Mesodermal cell (in vitro differentiated cells): ENCODE results near the gene NAA16.
A peak's percentile ranks its signal among the peaks of the same experiment; 100 is the strongest.

Source experiments
- H3K27ac ChIP-seq: 2 replicates; pipeline ENCODE4 v1.7.0; 2013; ENCODE audit warnings: mild to moderate bottlenecking, low read depth, low read length, moderate library complexity; ENCODE audit not compliant: severe bottlenecking
- H3K36me3 ChIP-seq: 2 replicates; pipeline ENCODE4 v1.7.1; 2013; ENCODE audit warnings: mild to moderate bottlenecking, low read length, moderate library complexity; ENCODE audit not compliant: control insufficient read depth, insufficient read depth
- H3K4me1 ChIP-seq: one replicate; pipeline ENCODE4 v1.7.1; 2013; ENCODE audit warnings: mild to moderate bottlenecking, low read length; ENCODE audit not compliant: insufficient read depth, control insufficient read depth, poor library complexity, severe bottlenecking
- H3K4me3 ChIP-seq: 2 replicates; pipeline ENCODE4 v1.7.0; 2013; ENCODE audit warnings: low read length, control low read depth, mild to moderate bottlenecking; ENCODE audit not compliant: insufficient read depth, poor library complexity, severe bottlenecking; ENCODE audit errors: extremely low read depth
- H3K9me3 ChIP-seq: 2 replicates; pipeline ENCODE4 v1.7.1; 2013; ENCODE audit warnings: mild to moderate bottlenecking, low read length, moderate library complexity; ENCODE audit not compliant: control insufficient read depth
- WGBS, 2 experiments: methylation state at CpG; one replicate each; pipeline ENCODE4 v1.1.5; 2013; ENCODE audit warnings: missing lambda C conversion rate in 2 of 2; ENCODE audit not compliant: insufficient coverage in 2 of 2; 5-methylcytosine and 5-hydroxymethylcytosine counted together

Gene NAA16

DNA sequence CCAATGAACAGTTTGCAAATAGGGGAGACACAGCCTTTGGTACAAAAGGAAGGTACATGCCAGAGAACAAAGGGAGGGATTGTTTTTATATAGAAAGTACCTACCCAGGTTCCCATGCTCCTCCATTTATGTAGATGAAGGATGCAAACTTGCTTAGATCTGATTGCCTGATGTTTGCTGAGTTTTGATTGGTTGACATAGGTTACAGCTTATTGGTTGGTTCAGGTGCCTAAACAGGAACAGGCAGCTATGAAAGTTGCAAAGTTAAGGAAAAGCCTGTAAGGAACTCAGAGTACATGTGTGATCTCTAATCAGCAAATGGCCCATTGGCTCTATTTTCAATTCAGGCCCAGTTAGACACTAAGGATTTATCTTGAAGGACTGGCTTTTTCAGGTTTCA lies 6.5 kb upstream of the NAA16 start:
- no peak overlapping the region for H3K4me3 ChIP-seq
- no peak overlapping the region for H3K27ac ChIP-seq
- H3K9me3 ChIP-seq: no peaks in the 10 kb centered on the region
- H3K36me3 ChIP-seq: no peaks in the 10 kb centered on the region
- H3K4me1 ChIP-seq: no peaks in the 10 kb centered on the region

DNA sequence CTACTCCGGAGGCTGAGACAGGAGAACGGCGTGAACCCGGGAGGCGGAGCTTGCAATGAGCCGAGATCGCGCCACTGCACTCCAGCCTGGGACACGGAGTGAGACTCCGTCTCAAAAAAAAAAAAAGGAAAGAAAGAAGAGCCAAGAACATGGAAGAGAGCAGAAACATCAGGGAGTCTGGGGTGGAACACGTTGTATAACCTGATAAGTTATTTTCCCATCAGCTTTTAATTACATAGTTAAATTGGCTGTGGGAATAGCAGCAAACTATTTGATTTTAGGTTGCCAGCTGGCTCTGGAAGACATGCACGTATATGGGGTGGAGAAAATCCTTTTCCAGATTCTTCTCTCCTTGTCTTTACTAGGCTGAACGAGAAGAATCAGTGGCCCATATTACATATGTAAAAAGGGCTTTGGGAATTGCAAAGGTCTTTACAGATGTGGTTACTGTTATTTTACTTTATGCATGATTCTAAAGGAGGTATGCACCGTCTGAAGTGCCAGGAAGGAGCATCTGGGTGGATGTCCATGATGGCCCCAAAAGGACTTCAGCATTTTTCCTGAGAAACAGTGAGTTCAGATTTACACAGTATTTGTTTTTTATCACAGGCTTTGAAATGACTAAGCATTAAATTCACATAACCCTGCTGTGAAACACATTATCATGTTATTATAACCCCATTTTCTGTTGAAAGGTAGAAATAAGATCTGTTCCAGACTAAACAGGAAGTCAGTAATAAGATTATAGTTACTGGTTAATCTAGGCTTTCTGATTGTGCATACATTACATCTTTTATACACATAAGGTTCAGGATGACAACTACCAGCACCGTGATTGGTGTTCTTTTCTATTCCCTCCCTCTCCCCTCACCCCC lies 4.6 kb upstream of the NAA16 start:
- Histone ChIP-seq H3K9me3 (no peaks in the 10 kb centered on the region), H3K4me1 (peaks cover 3% of the 10 kb centered on the region), H3K4me3 (no peak overlapping the region), H3K27ac (no peak overlapping the region), H3K36me3 (no peaks in the 10 kb centered on the region)
- WGBS, 2 experiments: 93 to 99% methylated on average over 11 to 12 of the region's 15 CpGs

DNA sequence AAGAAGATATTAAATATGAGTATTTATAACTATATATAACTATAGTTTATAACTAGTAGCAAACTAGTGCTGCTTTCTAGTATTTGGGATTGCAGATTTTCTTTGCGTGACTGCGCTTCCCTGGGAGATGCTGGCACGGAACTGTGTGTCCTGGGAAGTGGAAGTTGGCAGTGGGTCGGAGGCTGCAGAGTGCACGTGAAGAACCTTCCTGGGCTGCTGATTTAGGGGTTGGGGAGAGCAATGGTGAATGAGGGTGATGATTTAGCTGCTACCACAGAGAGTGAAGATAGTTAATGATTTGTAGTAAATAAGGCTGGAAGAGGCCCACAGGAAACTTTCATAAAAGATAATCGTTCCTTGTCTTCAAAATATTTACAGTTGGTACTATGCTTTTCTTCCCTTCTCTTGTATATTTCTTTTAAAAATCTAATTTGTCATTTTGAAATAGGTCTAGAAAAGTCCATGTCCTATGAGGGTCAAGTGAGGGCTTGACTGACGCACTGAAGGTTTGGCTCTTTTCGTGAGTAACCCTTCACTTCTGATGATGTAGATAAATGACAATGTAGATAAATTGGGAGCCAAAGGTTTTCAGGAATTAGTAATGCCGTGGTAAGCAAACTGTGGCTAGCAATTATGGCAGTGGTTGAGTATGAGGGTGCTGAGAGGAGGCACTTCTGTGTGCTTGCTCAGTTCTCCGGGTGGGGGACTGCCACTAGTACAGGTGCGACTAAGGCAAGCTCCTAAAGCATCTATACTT lies 3.0 kb upstream of the NAA16 start:
- Histone ChIP-seq H3K27ac (no peak overlapping the region), H3K36me3 (no peaks in the 10 kb centered on the region), H3K4me1 (peaks cover 3% of the 10 kb centered on the region), H3K4me3 (no peak overlapping the region), H3K9me3 (no peaks in the 10 kb centered on the region)
- 84 to 95% methylated on average over 9 to 10 of the region's 11 CpGs for WGBS, 2 experiments

DNA sequence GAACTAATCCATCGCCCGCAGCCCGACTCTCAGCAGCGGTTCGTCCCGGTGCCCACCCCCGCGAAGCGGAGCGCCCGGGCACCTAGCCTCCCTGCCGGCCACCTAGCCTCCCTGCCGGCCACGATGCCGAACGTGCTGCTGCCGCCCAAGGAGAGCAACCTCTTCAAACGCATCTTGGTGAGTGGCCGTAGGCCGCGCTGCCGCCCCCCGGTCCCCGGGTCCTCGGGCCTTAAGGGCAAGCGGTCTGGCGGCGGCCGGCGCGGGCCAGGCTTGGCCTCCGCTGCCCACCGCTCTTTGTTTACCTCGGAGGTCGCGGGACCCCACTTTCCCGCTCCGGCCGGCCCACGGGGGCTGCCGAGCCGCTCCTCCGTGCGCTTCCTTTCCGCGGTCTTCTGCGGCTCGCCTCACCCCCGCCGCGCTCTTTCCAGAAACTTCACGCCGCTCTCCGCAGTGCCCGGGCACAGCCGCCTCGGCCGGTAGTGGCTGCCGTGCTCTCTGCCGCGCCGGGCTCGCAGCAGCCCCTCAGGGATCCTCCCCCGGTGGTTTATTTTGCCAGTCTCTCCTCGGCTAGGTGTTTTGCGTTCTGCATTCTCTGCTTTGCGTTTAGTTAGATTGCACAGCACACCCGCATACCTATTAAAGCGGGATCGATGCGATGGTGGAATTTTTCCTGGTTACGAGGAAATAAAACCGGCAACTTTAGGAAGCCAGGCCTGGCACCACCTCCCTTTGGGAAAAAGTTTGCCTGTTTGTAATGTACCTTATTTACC lies 524 bp downstream of the NAA16 start:
- peaks cover 9% of the 10 kb centered on the region for H3K4me1 ChIP-seq
- H3K36me3 ChIP-seq: peaks cover under 1% of the 10 kb centered on the region
- no peaks in the 10 kb centered on the region for H3K9me3 ChIP-seq
- peak overlapping the region; percentile 86 for H3K27ac ChIP-seq
- WGBS, 2 experiments: 0 to 1% methylated on average over 65 of the region's 73 CpGs
- H3K4me3 ChIP-seq: peak overlapping the region; percentile 96

DNA sequence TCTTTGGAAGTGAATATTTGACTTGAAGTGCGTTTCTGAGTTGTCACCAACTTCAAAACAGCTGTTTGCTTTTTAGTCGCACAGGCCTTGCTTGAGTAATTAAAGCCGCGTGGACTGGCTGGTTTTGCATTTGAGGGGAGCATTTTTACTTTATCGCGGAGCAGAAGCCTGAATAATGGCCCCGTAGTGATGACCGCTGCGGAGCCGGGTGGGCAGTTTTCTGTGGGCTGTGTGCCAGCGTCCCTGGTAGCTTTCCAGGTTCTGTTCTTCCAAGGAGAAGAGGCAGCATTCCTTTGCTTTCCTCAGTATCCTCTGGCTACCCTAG lies 1.1 kb downstream of the NAA16 start:
- peaks cover 3% of the 10 kb centered on the region for H3K36me3 ChIP-seq
- peaks cover 9% of the 10 kb centered on the region for H3K4me1 ChIP-seq
- no peak overlapping the region for H3K27ac ChIP-seq
- no peaks in the 10 kb centered on the region for H3K9me3 ChIP-seq
- H3K4me3 ChIP-seq: peak overlapping the region; percentile 96
- 0 to 1% methylated on average over 10 to 11 of the region's 11 CpGs for WGBS, 2 experiments

DNA sequence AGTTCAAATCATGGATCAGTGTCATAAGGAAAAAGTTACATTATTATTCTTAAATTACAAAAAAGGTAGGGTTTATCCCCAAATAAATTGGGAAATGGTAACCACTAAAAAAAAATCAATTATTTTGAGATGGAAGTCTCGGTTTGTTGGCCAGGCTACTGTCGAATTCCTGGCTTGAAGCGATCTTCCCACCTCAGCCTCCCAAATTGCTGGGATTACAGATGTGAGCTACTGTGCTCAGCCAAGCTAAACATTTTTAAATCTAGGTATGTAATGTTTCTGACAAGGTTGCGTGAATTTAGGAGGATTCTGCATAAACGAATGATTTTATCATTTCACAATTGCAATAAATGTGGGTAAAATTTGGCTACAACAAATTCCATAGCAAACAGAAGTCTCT lies 2.0 kb downstream of the NAA16 start:
- H3K4me1 ChIP-seq: peaks cover 9% of the 10 kb centered on the region
- peak overlapping the region; percentile 96 for H3K4me3 ChIP-seq
- no peaks in the 10 kb centered on the region for H3K9me3 ChIP-seq
- peaks cover 3% of the 10 kb centered on the region for H3K36me3 ChIP-seq
- WGBS, 2 experiments: 30 to 45% methylated on average over 2 of the region's 5 CpGs
- no peak overlapping the region for H3K27ac ChIP-seq

DNA sequence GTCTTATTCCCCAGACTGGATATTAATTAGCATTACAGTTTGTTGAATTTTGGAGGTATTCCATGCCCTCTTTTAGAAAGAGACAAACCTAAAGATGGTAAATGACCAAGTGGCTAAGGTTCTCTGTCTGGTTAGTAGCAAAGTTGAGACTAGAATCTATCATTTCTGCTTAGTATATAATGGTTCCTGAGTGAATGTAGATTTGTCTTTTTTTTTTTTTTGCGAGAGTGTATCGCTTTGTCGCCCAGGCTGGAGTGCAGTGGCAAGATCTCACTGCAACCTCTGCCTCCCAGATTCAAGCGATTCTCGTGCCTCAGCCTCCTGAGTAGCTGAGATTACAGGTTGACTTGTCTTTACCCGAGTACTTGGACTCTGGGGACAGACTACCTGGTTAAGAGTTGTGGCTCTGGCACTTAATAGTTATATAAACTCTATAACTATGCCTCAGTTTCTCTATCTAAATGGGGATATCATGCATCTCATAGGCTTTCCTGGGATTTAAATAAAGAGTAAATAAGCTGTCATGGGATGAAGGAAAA lies 2.7 kb downstream of the NAA16 start:
- Histone ChIP-seq H3K27ac (no peak overlapping the region), H3K4me1 (peaks cover 9% of the 10 kb centered on the region), H3K9me3 (no peaks in the 10 kb centered on the region), H3K36me3 (peaks cover 3% of the 10 kb centered on the region), H3K4me3 (peak overlapping the region; percentile 96)
- WGBS, 2 experiments: 86 to 100% methylated on average over 2 to 3 of the region's 6 CpGs

DNA sequence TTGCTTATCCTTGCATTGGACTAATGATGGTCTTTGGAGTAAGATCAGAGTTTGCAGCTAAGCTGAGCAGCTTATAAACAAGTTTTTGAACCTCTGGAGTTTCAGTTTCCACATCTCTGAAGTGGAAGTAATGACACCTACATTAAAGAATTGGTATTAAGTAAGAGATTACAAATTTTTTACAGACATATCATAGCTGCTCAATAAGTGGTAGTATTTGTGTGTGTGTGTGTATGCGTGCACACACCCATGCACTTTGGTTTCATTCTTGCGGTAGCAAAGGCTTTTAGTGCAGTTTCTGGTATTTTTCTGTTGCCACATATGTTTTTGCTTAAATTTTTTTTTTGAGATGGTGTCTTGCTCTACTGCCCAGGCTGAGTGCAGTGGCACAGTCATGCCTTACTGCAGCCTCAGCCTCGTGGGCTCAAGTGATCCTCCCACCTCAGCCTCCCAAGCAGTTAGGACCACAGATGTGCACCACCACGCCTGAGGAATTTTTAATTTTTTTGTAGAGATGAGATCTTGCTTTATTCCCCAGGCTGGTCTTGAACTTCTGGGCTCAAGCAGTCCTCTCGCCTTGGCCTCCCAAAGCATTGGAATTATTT lies 4.5 kb downstream of the NAA16 start:
- 100% methylated on average over 2 of the region's 5 CpGs for WGBS, 2 experiments
- peaks cover 11% of the 10 kb centered on the region for H3K36me3 ChIP-seq
- H3K4me1 ChIP-seq: peaks cover 9% of the 10 kb centered on the region
- no peaks in the 10 kb centered on the region for H3K9me3 ChIP-seq
- no peak overlapping the region for H3K27ac ChIP-seq
- H3K4me3 ChIP-seq: no peak overlapping the region

DNA sequence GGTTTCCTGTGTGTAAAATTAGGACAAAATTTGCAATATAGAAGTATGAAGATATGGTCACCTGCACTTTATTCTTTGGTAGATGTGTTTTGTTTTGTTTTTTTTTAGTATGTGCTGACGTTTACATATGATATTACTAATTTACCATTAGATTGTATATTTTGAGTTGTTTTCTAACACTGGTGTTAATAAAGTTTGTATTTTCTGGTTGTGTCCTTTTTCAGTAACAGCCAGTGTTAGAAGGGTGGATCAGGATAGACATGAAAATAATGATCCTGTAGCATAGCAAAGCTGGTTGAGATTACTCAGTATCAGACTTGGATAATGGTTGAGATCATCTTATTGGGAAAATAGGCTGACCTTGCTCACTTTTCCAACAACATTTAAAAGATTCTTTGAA lies 6.2 kb downstream of the NAA16 start:
- WGBS, 2 experiments: no CpG with 5 or more reads among the region's 1 CpG
- Histone ChIP-seq H3K9me3 (no peaks in the 10 kb centered on the region), H3K4me3 (no peak overlapping the region), H3K4me1 (peaks cover 7% of the 10 kb centered on the region), H3K27ac (no peak overlapping the region), H3K36me3 (peaks cover 19% of the 10 kb centered on the region)

DNA sequence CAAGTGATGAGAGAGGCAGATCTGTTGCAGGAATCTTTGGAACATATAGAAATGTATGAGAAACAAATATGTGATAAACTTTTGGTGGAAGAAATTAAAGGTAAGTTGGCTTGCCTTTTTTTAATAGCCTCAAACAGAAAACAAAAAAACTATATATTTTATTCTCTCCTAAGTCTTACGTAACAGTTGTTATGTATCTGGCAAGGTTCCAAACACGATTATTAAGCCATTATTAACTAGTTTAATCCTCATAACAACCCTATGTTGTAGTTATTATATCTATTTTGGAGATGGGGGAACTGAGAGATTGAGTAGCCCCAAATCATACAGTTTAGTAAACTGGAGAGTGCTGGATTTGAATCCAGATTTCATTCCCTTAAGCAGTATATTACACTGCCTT lies 14.7 kb downstream of the NAA16 start:
- Histone ChIP-seq H3K27ac (no peak overlapping the region), H3K4me3 (no peak overlapping the region), H3K4me1 (no peaks in the 10 kb centered on the region), H3K36me3 (peaks cover 39% of the 10 kb centered on the region), H3K9me3 (no peaks in the 10 kb centered on the region)
- no CpG with 5 or more reads among the region's 2 CpGs for WGBS, 2 experiments
